Ovary (tissue), 9 donors: Measurements from ENCODE around the gene ALOXE3. TPM values are rescaled to one million over a fixed set of nuclear protein-coding genes. Genes with fewer than 3 reads are reported as not detected.

Source experiments
- DNase-seq, 5 donors: peaks; one replicate each; pipeline ENCODE4 v3.0.0-alpha.2; 2019 to 2020
- H3K27ac ChIP-seq, 2 donors: fragments of 200-600 bp; one replicate each; pipeline versions ENCODE4 v1.5.1 to v1.8.0; 2019 to 2022
- H3K27me3 ChIP-seq: fragments of 200-600 bp; one replicate; pipeline ENCODE4 v1.8.0; 2022
- H3K36me3 ChIP-seq: fragments of 200-600 bp; sonication (generic); one replicate; pipeline ENCODE4 v1.5.1; 2019
- H3K4me1 ChIP-seq: one replicate; pipeline ENCODE4 v1.8.1; 2013; ENCODE audit warnings: mild to moderate bottlenecking, moderate library complexity; ENCODE audit not compliant: insufficient read depth
- H3K4me3 ChIP-seq: fragments of 200-600 bp; sonication (generic); one replicate; pipeline ENCODE4 v1.5.1; 2017
- H3K9me3 ChIP-seq, 2 donors: fragments of 200-600 bp in 1 of 2; sonication (generic) in 1 of 2; one replicate each; pipeline versions ENCODE4 v1.5.1 to v1.8.1; 2013 to 2019; ENCODE audit warnings: mild to moderate bottlenecking in 1 of 2, moderate library complexity in 1 of 2
- EP300 ChIP-seq: sonication (generic); formaldehyde crosslinking; IDR thresholded peaks from one replicate; pipeline ENCODE4 v1.6.1; 2017; ENCODE audit warnings: antibody characterized with exemption
- POLR2A ChIP-seq: fragments of 450-650 bp; IDR thresholded peaks from one replicate; pipeline ENCODE4 v1.6.1; 2017; ENCODE audit warnings: antibody characterized with exemption, mild to moderate bottlenecking, moderate library complexity
- WGBS, 3 donors: extraction: QIAGEN DNeasy Blood & Tissue Kit in 1 of 3; methylation state at CpG; one replicate each; pipeline versions ENCODE4 v1.1.5 to v1.1.7; 2013 to 2017; 5-methylcytosine and 5-hydroxymethylcytosine counted together
- intact Hi-C, 4 donors: fragments of 100-400 bp; cut with DNase I; formaldehyde crosslinking; loops; one replicate each; pipeline versions ENCODE4 v1.11.0 to v1.15.1; 2022 to 2023
- polyA plus RNA-seq, 2 donors: library from polyadenylated mRNA; stranded (reverse); fragments of 200-250 nt in 1 of 2; fragments of 350-450 nt in 1 of 2; fragmentation: Illumina TruSeq in 1 of 2; extraction: RNeasy Lipid Tissue Mini Kit (QIAGEN cat#74804) in 1 of 2; gene quantifications; one replicate each; pipeline ENCODE4 v1.2.3, GENCODE V29; 2013 to 2014
- total RNA-seq, 7 donors: library from RNA; depleted of rRNA in 2 of 7; stranded (reverse); fragments of >200 nt in 2 of 7; fragmentation: NEBNext Ultra II Directional in 3 of 7; extraction: Animal tissue kit (Norgen Biotek cat#: 25700) in 3 of 7; gene quantifications; one replicate each; pipeline versions ENCODE4 v1.1.0 to v1.2.4, GENCODE V29; 2016 to 2023
- TF ChIP-seq, protein P1 (sequence below), 3 donors: fragments of 450-650 bp in 2 of 3; fragments of 200-600 bp in 1 of 3; IDR thresholded peaks; one replicate each; pipeline versions ENCODE4 v1.5.1 to v1.8.0; 2016 to 2022; ENCODE audit warnings: antibody characterized with exemption in 3 of 3, mild to moderate bottlenecking in 1 of 3
- donor health status: DM: no; HTN: no; CAD: no; lungs with moderate emphysema.
- donor health status: DM: no; HTN: no; CAD: no.
- donor health status: Bipolar disorder and iron deficiency.
- donor health status: DM: yes; HTN: yes; CAD: no.
- donor health status: DM: no; HTN: no; CAD: no.
- donor health status: DM: yes; HTN: yes; CAD: no.

Gene ALOXE3
- total and polyA plus RNA-seq, 9 donors = 0.07 TPM; not detected in 8

DNA sequence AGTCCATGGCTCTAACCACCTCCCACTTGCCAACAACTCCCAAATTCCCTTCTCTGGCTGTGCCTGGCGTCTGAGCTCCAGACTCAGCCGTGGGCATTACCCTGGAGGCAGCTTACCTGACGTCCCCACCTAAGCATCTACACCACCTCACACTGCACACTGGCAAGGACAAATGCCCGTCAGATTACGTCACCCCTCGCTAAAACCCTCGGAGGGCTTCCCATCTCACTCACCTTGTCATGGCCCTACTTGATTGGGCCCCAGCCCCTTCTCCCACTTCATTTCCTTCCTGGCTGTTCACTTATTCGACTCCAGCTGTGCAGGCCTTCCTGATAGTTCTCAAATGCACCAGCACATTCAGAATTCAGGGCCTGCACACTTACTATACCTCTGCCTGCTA, 13.4 kb downstream of the ALOXE3 start:
- DNase-seq = no peak
- 72 to 78% (median 77%) methylated on average over 8 of the region's 8 CpGs for WGBS, 3 donors
- Histone ChIP-seq H3K27ac (no peak overlapping the region), H3K4me1 (peaks cover 2% of the 10 kb centered on the region), H3K9me3 (no peaks in the 10 kb centered on the region), H3K4me3 (no peak overlapping the region), H3K27me3 (no peaks in the 10 kb centered on the region), H3K36me3 (no peaks in the 10 kb centered on the region)
- intact Hi-C loops = no loop called here
- TF ChIP-seq, protein P1, sequence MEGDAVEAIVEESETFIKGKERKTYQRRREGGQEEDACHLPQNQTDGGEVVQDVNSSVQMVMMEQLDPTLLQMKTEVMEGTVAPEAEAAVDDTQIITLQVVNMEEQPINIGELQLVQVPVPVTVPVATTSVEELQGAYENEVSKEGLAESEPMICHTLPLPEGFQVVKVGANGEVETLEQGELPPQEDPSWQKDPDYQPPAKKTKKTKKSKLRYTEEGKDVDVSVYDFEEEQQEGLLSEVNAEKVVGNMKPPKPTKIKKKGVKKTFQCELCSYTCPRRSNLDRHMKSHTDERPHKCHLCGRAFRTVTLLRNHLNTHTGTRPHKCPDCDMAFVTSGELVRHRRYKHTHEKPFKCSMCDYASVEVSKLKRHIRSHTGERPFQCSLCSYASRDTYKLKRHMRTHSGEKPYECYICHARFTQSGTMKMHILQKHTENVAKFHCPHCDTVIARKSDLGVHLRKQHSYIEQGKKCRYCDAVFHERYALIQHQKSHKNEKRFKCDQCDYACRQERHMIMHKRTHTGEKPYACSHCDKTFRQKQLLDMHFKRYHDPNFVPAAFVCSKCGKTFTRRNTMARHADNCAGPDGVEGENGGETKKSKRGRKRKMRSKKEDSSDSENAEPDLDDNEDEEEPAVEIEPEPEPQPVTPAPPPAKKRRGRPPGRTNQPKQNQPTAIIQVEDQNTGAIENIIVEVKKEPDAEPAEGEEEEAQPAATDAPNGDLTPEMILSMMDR (IDR thresholded peaks at IDR 0.05) = no peak
- TF ChIP-seq POLR2A (no peak), EP300 (no peak)

DNA sequence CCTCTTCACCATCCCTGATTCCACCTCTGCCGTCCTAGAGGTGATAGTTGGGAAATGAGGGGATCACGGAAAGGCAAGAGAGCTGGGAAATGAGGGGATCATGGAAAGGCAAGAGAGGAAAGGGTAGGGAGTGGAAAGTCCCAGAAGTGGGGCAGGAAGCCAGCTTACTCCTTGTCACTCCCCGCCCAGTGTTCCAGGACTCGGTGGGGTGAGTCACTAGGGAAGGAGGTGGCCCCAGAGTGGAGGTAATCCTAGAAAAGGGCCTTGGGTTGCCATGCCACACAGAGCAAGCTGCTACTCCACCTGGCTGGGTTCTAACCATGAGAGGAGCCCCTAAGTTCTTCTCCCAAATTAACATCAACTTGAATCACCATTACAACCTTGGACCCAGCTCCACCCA, 14.8 kb downstream of the ALOXE3 start:
- Histone ChIP-seq H3K27me3 (no peaks in the 10 kb centered on the region), H3K27ac (no peak overlapping the region), H3K4me3 (no peak overlapping the region), H3K4me1 (no peaks in the 10 kb centered on the region), H3K9me3 (no peaks in the 10 kb centered on the region), H3K36me3 (no peaks in the 10 kb centered on the region)
- intact Hi-C loops = no loop called here
- 72 to 85% (median 78%) methylated on average over 4 of the region's 4 CpGs for WGBS, 3 donors
- TF ChIP-seq POLR2A (no peak), EP300 (no peak)
- TF ChIP-seq, protein P1 (IDR thresholded peaks at IDR 0.05) = no peak
- no peak for DNase-seq

DNA sequence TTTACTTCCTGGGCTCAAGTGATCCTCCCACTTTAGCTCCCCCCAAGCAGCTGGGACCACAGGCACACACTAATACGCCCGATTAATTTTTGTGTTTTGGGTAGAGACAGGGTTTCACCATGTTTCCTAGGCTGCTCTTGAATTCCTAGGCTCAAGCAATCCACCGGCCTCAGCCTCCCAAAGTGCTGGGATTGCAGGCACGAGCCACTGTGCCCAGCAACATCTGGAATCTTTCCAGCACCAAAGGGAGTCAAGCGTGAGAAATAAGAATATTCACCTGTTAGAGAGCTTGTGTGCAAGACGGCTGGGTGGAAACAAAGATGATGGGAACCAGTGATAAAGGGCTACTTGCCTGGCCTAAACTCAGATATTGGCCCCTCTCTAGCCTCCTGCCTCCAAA, 16.6 kb downstream of the ALOXE3 start:
- TF ChIP-seq EP300 = no peak
- TF ChIP-seq POLR2A = no peak
- TF ChIP-seq, protein P1 (IDR thresholded peaks at IDR 0.05) = no peak
- DNase-seq = no peak
- Histone ChIP-seq H3K4me1 (no peaks in the 10 kb centered on the region), H3K4me3 (no peak overlapping the region), H3K27me3 (no peaks in the 10 kb centered on the region), H3K36me3 (no peaks in the 10 kb centered on the region), H3K9me3 (no peaks in the 10 kb centered on the region), H3K27ac (no peak overlapping the region)
- intact Hi-C loops = no loop called here
- 67 to 71% (median 70%) methylated on average over 6 of the region's 6 CpGs for WGBS, 3 donors

DNA sequence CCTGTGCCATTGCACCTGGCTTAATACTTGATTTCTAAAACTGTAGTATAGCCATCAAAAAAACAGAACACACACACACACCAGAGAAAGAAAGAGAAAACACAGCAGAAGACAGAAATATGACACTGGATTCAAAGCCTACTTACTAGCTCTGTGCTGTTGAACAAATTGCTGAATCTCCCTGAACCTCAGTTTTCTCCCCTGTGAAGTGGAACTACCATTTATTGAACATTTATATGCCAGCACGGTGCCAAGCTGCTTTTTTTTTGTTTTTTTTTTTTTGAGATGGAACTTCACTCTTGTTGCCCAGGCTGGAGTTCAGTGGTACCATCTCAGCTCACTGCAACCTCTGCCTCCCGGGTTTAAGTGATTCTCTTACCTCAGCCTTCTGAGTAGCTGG, 17.6 kb downstream of the ALOXE3 start:
- Histone ChIP-seq H3K4me1 (no peaks in the 10 kb centered on the region), H3K36me3 (no peaks in the 10 kb centered on the region), H3K27ac (no peak overlapping the region), H3K9me3 (no peaks in the 10 kb centered on the region), H3K4me3 (no peak overlapping the region), H3K27me3 (no peaks in the 10 kb centered on the region)
- no peak for DNase-seq
- intact Hi-C loops = no loop called here
- 75 to 80% (median 80%) methylated on average over 2 of the region's 2 CpGs for WGBS, 3 donors
- no peak for TF ChIP-seq POLR2A
- TF ChIP-seq, protein P1 (IDR thresholded peaks at IDR 0.05) = no peak
- no peak for TF ChIP-seq EP300

DNA sequence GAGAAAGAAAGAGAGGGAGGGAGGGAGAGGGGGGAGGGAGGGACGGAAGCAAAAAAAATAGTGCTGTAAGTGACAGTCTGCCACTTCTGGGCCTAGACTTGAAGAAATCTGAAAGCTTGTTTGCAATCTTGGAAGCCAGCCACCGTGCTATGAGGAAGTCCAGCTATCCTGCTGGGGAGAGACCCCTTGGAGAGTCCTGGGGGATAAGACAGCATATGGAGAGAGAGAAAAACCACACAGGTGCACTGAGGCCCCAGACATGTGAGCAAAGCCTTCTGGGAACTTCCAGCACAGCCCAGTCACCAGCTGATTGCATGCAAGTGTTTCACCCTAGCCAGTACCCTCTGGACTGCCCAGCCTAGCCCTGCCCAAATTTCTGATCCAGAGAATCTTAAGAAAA, 18.2 kb downstream of the ALOXE3 start:
- Histone ChIP-seq H3K4me3 (no peak overlapping the region), H3K27ac (no peak overlapping the region), H3K36me3 (no peaks in the 10 kb centered on the region), H3K27me3 (no peaks in the 10 kb centered on the region), H3K9me3 (no peaks in the 10 kb centered on the region), H3K4me1 (no peaks in the 10 kb centered on the region)
- intact Hi-C loops = no loop called here
- TF ChIP-seq POLR2A = no peak
- TF ChIP-seq EP300 = no peak
- TF ChIP-seq, protein P1 (IDR thresholded peaks at IDR 0.05) = no peak
- DNase-seq = no peak
- WGBS, 3 donors = 41 to 55% (median 43%) methylated on average over 2 of the region's 2 CpGs
